WTC11 (cell line): Measurements from ENCODE around the gene LMF2. TPM values are rescaled to one million over a fixed set of nuclear protein-coding genes. Genes with fewer than 3 reads are reported as not detected.
A peak's percentile ranks its signal among the peaks of the same experiment; 100 is the strongest.

Experiments
- ATAC-seq: fragments of 200-7000 bp; cut with Tn5 transposase; 2 replicates; pipeline ENCODE4 v1.10.0; 2021; ENCODE audit warnings: mild to moderate bottlenecking, moderate library complexity
- CTCF ChIA-PET: fragments of 300-600 bp; sonication (Branson Sonifier 250); formaldehyde crosslinking; loops from one replicate; lab custom pipeline; 2021; ENCODE audit warnings: antibody characterized with exemption; lab: Charles Lee
- POLR2A ChIA-PET: fragments of 350-600 bp; sonication (Branson Sonifier 250); formaldehyde crosslinking; loops from one replicate; lab custom pipeline; 2021; ENCODE audit warnings: antibody characterized with exemption; lab: Charles Lee
- DNase-seq: peaks from one replicate; pipeline ENCODE4 v3.0.0; 2021; ENCODE audit warnings: low spot score
- H3K27ac Mint-ChIP-seq: 2 replicates; pipeline ENCODE4 v1.8.0; 2021; ENCODE audit warnings: mixed read lengths
- H3K27me3 Mint-ChIP-seq: 2 replicates; pipeline ENCODE4 v1.8.0; 2021; ENCODE audit warnings: low read depth, mild to moderate bottlenecking, moderate library complexity, mixed read lengths
- H3K36me3 Mint-ChIP-seq: 2 replicates; pipeline ENCODE4 v1.8.0; 2021; ENCODE audit warnings: mixed read lengths
- H3K4me1 Mint-ChIP-seq: 2 replicates; pipeline ENCODE4 v1.8.0; 2022; ENCODE audit warnings: mixed read lengths
- H3K4me3 Mint-ChIP-seq: 2 replicates; pipeline ENCODE4 v1.8.0; 2021; ENCODE audit warnings: mild to moderate bottlenecking, moderate library complexity, mixed read lengths
- H3K9me3 Mint-ChIP-seq: 2 replicates; pipeline ENCODE4 v1.8.0; 2021; ENCODE audit warnings: mixed read lengths
- CBFB ChIP-seq: sonication (generic); formaldehyde crosslinking; IDR thresholded peaks from 2 replicates; pipeline ENCODE4 v1.8.1; 2022; ENCODE audit warnings: mild to moderate bottlenecking, low read depth, missing genetic modification reagents
- ESRRA ChIP-seq: sonication (generic); formaldehyde crosslinking; IDR thresholded peaks from 2 replicates; pipeline ENCODE4 v1.8.1; 2022; ENCODE audit warnings: mild to moderate bottlenecking, missing genetic modification reagents, borderline replicate concordance
- NFATC4 ChIP-seq: fragments of 250-450 bp; sonication (Bioruptor Pico); IDR thresholded peaks from 2 replicates; pipeline ENCODE4 v1.9.0; 2021; ENCODE audit warnings: mild to moderate bottlenecking
- NR1H2 ChIP-seq: sonication (generic); formaldehyde crosslinking; IDR thresholded peaks from 2 replicates; pipeline ENCODE4 v1.9.0; 2021; ENCODE audit warnings: mild to moderate bottlenecking, moderate library complexity, missing genetic modification reagents
- NR2C2 ChIP-seq: sonication (generic); formaldehyde crosslinking; IDR thresholded peaks from 2 replicates; pipeline ENCODE4 v1.8.0; 2022; ENCODE audit warnings: mild to moderate bottlenecking, missing genetic modification reagents
- OVOL2 ChIP-seq: fragments of 250-450 bp; sonication (Bioruptor Pico); IDR thresholded peaks from 2 replicates; pipeline ENCODE4 v1.9.0; 2021; ENCODE audit warnings: mild to moderate bottlenecking, borderline replicate concordance
- SMAD4 ChIP-seq: sonication (generic); formaldehyde crosslinking; IDR thresholded peaks from 2 replicates; pipeline ENCODE4 v1.8.0; 2022; ENCODE audit warnings: mild to moderate bottlenecking, missing genetic modification reagents
- SP1 ChIP-seq: sonication (generic); formaldehyde crosslinking; conservative IDR thresholded peaks from 2 replicates; pipeline ENCODE4 v1.8.1; 2022; ENCODE audit warnings: missing genetic modification reagents
- TCF7 ChIP-seq: sonication (generic); formaldehyde crosslinking; IDR thresholded peaks from 2 replicates; pipeline ENCODE4 v1.8.0; 2022; ENCODE audit warnings: mild to moderate bottlenecking, low read depth, missing genetic modification reagents, moderate library complexity
- TEAD4 ChIP-seq: sonication (generic); formaldehyde crosslinking; IDR thresholded peaks from 2 replicates; pipeline ENCODE4 v1.8.0; 2022; ENCODE audit warnings: mild to moderate bottlenecking, missing genetic modification reagents
- ZNF138 ChIP-seq: sonication (generic); formaldehyde crosslinking; conservative IDR thresholded peaks from 2 replicates; pipeline ENCODE4 v1.8.1; 2022; ENCODE audit warnings: mild to moderate bottlenecking, moderate library complexity, missing genetic modification reagents
- ZNF219 ChIP-seq: sonication (generic); formaldehyde crosslinking; IDR thresholded peaks from 2 replicates; pipeline ENCODE4 v1.8.0; 2023; ENCODE audit warnings: missing genetic modification reagents, mild to moderate bottlenecking, borderline replicate concordance
- ZNF263 ChIP-seq: sonication (generic); formaldehyde crosslinking; IDR thresholded peaks from 2 replicates; pipeline ENCODE4 v1.8.1; 2022; ENCODE audit warnings: low read depth, mild to moderate bottlenecking, moderate library complexity, missing genetic modification reagents
- total RNA-seq: library from RNA; stranded (reverse); gene quantifications from 3 replicates; pipeline ENCODE4 v1.2.3, GENCODE V29; 2021
- TF ChIP-seq, protein P1 (sequence below): sonication (generic); formaldehyde crosslinking; IDR thresholded peaks from 2 replicates; pipeline ENCODE4 v1.8.0; 2022; ENCODE audit warnings: missing genetic modification reagents
- TF ChIP-seq, protein P2 (sequence below): sonication (generic); formaldehyde crosslinking; IDR thresholded peaks from 2 replicates; pipeline ENCODE4 v1.8.0; 2022; ENCODE audit warnings: mild to moderate bottlenecking, missing genetic modification reagents
- TF ChIP-seq, protein P3 (sequence below): sonication (generic); formaldehyde crosslinking; IDR thresholded peaks from 2 replicates; pipeline ENCODE4 v1.8.1; 2023; ENCODE audit warnings: mild to moderate bottlenecking, missing genetic modification reagents, borderline replicate concordance
- TF ChIP-seq, protein P4 (sequence below): sonication (generic); formaldehyde crosslinking; IDR thresholded peaks from 2 replicates; pipeline ENCODE4 v1.8.1; 2023; ENCODE audit warnings: mild to moderate bottlenecking, moderate library complexity, missing genetic modification reagents
- TF ChIP-seq, protein P5 (sequence below): sonication (generic); formaldehyde crosslinking; IDR thresholded peaks from 2 replicates; pipeline ENCODE4 v1.8.1; 2022; ENCODE audit warnings: mild to moderate bottlenecking, moderate library complexity, missing genetic modification reagents
- TF ChIP-seq, protein P6 (sequence below): sonication (generic); formaldehyde crosslinking; IDR thresholded peaks from 2 replicates; pipeline ENCODE4 v1.8.0; 2023; ENCODE audit warnings: missing genetic modification reagents

LMF2 gene
- total RNA-seq, 1 experiment from 2014 or later: 43.7 TPM

DNA sequence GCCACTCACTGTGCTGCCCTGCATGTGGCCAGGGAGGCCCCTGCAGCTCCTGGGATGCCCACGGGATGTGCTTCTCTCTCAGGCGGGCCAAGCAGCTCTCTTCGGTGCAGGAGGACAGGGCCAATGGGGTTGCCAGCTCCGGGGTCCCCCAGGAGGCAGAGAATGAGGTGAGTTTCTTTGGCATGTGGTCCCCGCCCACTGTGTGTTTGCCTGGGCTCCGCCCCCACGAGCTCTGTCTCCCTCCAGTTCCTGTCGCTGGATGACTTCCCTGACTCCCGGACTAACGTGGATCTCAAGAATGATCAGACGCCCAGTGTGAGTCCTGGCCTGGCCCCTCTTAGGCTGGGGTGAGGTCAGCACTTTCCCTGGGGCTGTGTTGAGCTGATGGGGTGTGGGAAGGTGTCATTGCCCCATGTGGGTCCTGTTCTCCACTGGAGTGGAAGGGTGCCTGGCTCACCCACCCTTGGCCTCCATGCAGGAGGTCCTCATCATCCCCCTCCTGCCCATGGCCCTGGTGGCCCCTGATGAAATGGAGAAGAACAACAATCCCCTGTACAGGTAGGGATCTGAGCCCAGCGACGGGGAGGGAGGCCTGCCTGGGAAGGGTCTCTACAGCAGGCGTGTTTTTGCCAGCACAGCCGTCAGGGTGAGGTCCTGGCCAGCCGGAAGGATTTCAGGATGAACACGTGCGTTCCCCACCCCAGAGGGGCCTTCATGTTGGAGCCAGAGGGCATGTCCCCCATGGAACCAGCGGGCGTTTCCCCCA, 10.2 kb upstream of the LMF2 start:
- DNase-seq (no peak), ATAC-seq (peak; percentile 67)
- CTCF ChIA-PET: interaction anchor here (0.8 to 0.9 kb wide), 3 partner anchors 8 to 103 kb away, joined by 3 read pairs; partner anchors contain the start of gene SCO2
- no peak overlapping the region for H3K4me3 Mint-ChIP-seq
- H3K27ac Mint-ChIP-seq: no peak overlapping the region
- H3K4me1 Mint-ChIP-seq: no peaks in the 10 kb centered on the region
- H3K27me3 Mint-ChIP-seq: no peaks in the 10 kb centered on the region
- POLR2A ChIA-PET: no interaction called here
- TF ChIP-seq OVOL2: no peak
- no peaks in the 10 kb centered on the region for H3K9me3 Mint-ChIP-seq
- peaks cover 15% of the 10 kb centered on the region for H3K36me3 Mint-ChIP-seq

DNA sequence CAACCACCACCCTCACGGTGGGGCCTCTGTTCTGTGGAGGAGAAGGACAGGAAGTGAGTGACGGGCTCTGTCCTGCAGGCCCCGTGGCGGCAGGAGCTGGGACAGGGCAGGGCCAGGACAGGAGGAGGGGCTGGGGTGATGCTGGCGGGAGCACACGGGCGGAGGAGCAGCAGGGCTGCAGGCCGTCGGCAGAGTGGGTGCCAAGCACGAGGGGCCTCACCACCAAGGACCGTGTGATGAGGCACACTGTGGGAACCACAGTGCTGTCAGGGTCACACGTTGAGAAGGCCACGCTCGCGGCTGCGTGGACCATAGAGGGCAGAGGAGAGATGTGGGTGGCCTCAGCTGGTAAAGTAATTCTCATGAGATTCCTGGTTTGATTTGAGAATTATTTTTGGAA, 9.4 kb upstream of the LMF2 start:
- POLR2A ChIA-PET: no interaction called here
- no peaks in the 10 kb centered on the region for H3K9me3 Mint-ChIP-seq
- H3K4me1 Mint-ChIP-seq: no peaks in the 10 kb centered on the region
- H3K27me3 Mint-ChIP-seq: no peaks in the 10 kb centered on the region
- H3K27ac Mint-ChIP-seq: no peak overlapping the region
- peaks cover 15% of the 10 kb centered on the region for H3K36me3 Mint-ChIP-seq
- TF ChIP-seq, protein P1, sequence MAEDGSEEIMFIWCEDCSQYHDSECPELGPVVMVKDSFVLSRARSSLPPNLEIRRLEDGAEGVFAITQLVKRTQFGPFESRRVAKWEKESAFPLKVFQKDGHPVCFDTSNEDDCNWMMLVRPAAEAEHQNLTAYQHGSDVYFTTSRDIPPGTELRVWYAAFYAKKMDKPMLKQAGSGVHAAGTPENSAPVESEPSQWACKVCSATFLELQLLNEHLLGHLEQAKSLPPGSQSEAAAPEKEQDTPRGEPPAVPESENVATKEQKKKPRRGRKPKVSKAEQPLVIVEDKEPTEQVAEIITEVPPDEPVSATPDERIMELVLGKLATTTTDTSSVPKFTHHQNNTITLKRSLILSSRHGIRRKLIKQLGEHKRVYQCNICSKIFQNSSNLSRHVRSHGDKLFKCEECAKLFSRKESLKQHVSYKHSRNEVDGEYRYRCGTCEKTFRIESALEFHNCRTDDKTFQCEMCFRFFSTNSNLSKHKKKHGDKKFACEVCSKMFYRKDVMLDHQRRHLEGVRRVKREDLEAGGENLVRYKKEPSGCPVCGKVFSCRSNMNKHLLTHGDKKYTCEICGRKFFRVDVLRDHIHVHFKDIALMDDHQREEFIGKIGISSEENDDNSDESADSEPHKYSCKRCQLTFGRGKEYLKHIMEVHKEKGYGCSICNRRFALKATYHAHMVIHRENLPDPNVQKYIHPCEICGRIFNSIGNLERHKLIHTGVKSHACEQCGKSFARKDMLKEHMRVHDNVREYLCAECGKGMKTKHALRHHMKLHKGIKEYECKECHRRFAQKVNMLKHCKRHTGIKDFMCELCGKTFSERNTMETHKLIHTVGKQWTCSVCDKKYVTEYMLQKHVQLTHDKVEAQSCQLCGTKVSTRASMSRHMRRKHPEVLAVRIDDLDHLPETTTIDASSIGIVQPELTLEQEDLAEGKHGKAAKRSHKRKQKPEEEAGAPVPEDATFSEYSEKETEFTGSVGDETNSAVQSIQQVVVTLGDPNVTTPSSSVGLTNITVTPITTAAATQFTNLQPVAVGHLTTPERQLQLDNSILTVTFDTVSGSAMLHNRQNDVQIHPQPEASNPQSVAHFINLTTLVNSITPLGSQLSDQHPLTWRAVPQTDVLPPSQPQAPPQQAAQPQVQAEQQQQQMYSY (CRISPR knock-in tag): no peak
- TF ChIP-seq CBFB (CRISPR knock-in tag): no peak
- no peak for TF ChIP-seq NFATC4 (CRISPR knock-in tag)
- TF ChIP-seq NR2C2 (CRISPR knock-in tag): no peak
- no peak for TF ChIP-seq ESRRA (CRISPR knock-in tag)
- TF ChIP-seq, protein P2, sequence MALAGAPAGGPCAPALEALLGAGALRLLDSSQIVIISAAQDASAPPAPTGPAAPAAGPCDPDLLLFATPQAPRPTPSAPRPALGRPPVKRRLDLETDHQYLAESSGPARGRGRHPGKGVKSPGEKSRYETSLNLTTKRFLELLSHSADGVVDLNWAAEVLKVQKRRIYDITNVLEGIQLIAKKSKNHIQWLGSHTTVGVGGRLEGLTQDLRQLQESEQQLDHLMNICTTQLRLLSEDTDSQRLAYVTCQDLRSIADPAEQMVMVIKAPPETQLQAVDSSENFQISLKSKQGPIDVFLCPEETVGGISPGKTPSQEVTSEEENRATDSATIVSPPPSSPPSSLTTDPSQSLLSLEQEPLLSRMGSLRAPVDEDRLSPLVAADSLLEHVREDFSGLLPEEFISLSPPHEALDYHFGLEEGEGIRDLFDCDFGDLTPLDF (CRISPR knock-in tag): no peak
- no peak for TF ChIP-seq TCF7 (CRISPR knock-in tag)
- TF ChIP-seq SMAD4 (CRISPR knock-in tag): no peak
- no peak for TF ChIP-seq OVOL2
- TF ChIP-seq ZNF138 (CRISPR knock-in tag): no peak
- TF ChIP-seq, all 79 proteins: peak for 0
- CTCF ChIA-PET: interaction anchor here (0.8 to 0.9 kb wide), 3 partner anchors 8 to 103 kb away, joined by 3 read pairs; partner anchors contain the start of gene SCO2
- no peak overlapping the region for H3K4me3 Mint-ChIP-seq
- no peak for ATAC-seq
- no peak for DNase-seq

DNA sequence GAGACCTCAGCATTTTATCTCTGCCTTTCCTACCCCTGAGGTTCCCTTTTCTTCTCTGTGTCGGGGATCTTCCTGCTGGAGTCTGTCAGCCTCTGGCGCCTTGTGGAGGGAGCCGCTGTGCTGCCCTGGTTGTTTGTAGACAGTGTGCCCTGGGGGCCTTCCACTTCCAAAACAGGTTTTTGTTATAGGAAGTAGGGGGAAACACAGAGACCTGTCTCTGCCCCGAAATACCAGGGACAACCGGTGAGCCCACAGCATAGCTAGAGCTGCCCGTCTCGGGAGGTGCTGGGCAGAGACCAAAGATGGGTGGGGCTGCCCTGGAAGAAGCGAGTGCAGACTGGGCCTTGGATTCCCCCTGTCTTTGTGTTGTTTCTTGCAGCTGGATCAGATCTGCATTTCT, 8.6 kb upstream of the LMF2 start:
- H3K9me3 Mint-ChIP-seq: no peaks in the 10 kb centered on the region
- no peaks in the 10 kb centered on the region for H3K4me1 Mint-ChIP-seq
- POLR2A ChIA-PET: interaction anchor here (0.7 kb wide), 1 partner anchor 53 kb away, joined by 4 read pairs; no protein-coding TSS in a partner anchor
- TF ChIP-seq NFATC4 (CRISPR knock-in tag): no peak
- TF ChIP-seq, protein P3, sequence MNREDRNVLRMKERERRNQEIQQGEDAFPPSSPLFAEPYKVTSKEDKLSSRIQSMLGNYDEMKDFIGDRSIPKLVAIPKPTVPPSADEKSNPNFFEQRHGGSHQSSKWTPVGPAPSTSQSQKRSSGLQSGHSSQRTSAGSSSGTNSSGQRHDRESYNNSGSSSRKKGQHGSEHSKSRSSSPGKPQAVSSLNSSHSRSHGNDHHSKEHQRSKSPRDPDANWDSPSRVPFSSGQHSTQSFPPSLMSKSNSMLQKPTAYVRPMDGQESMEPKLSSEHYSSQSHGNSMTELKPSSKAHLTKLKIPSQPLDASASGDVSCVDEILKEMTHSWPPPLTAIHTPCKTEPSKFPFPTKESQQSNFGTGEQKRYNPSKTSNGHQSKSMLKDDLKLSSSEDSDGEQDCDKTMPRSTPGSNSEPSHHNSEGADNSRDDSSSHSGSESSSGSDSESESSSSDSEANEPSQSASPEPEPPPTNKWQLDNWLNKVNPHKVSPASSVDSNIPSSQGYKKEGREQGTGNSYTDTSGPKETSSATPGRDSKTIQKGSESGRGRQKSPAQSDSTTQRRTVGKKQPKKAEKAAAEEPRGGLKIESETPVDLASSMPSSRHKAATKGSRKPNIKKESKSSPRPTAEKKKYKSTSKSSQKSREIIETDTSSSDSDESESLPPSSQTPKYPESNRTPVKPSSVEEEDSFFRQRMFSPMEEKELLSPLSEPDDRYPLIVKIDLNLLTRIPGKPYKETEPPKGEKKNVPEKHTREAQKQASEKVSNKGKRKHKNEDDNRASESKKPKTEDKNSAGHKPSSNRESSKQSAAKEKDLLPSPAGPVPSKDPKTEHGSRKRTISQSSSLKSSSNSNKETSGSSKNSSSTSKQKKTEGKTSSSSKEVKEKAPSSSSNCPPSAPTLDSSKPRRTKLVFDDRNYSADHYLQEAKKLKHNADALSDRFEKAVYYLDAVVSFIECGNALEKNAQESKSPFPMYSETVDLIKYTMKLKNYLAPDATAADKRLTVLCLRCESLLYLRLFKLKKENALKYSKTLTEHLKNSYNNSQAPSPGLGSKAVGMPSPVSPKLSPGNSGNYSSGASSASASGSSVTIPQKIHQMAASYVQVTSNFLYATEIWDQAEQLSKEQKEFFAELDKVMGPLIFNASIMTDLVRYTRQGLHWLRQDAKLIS: no peak
- TF ChIP-seq, protein P4, sequence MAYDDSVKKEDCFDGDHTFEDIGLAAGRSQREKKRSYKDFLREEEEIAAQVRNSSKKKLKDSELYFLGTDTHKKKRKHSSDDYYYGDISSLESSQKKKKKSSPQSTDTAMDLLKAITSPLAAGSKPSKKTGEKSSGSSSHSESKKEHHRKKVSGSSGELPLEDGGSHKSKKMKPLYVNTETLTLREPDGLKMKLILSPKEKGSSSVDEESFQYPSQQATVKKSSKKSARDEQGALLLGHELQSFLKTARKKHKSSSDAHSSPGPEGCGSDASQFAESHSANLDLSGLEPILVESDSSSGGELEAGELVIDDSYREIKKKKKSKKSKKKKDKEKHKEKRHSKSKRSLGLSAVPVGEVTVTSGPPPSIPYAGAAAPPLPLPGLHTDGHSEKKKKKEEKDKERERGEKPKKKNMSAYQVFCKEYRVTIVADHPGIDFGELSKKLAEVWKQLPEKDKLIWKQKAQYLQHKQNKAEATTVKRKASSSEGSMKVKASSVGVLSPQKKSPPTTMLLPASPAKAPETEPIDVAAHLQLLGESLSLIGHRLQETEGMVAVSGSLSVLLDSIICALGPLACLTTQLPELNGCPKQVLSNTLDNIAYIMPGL (CRISPR knock-in tag): no peak
- TF ChIP-seq TEAD4 (CRISPR knock-in tag): no peak
- no peak for TF ChIP-seq SP1 (CRISPR knock-in tag)
- TF ChIP-seq ZNF219 (CRISPR knock-in tag): no peak
- TF ChIP-seq, protein P5, sequence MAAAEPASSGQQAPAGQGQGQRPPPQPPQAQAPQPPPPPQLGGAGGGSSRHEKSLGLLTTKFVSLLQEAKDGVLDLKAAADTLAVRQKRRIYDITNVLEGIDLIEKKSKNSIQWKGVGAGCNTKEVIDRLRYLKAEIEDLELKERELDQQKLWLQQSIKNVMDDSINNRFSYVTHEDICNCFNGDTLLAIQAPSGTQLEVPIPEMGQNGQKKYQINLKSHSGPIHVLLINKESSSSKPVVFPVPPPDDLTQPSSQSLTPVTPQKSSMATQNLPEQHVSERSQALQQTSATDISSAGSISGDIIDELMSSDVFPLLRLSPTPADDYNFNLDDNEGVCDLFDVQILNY (CRISPR knock-in tag): no peak
- TF ChIP-seq, protein P6, sequence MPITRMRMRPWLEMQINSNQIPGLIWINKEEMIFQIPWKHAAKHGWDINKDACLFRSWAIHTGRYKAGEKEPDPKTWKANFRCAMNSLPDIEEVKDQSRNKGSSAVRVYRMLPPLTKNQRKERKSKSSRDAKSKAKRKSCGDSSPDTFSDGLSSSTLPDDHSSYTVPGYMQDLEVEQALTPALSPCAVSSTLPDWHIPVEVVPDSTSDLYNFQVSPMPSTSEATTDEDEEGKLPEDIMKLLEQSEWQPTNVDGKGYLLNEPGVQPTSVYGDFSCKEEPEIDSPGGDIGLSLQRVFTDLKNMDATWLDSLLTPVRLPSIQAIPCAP (CRISPR knock-in tag): no peak
- TF ChIP-seq NR1H2 (CRISPR knock-in tag): no peak
- no peak for TF ChIP-seq ZNF263

More for the DNA sequence above, 8.6 kb upstream of the LMF2 start:
- Mint-ChIP-seq H3K4me3 (no peak overlapping the region), H3K36me3 (peaks cover 15% of the 10 kb centered on the region), H3K27me3 (no peaks in the 10 kb centered on the region), H3K27ac (no peak overlapping the region)
- CTCF ChIA-PET: interaction anchor here (0.7 kb wide), 1 partner anchor 10 kb away, joined by 3 read pairs; no protein-coding TSS in a partner anchor
- DNase-seq (no peak), ATAC-seq (no peak)
